Naive thymus-derived CD4-positive, alpha-beta T cell (primary cell): Measurements from ENCODE around the gene HLCS. TPM values are rescaled to one million over a fixed set of nuclear protein-coding genes. Genes with fewer than 3 reads are reported as not detected.

Experiments
- ATAC-seq: fragments of 150-1000 bp; cut with Tn5 transposase; 2 replicates; pipeline ENCODE4 v1.10.0; 2021; ENCODE audit warnings: mild to moderate bottlenecking, moderate library complexity
- CTCF ChIA-PET: fragments of 350-600 bp; sonication (Branson Sonifier 250); formaldehyde crosslinking; loops from one replicate; lab custom pipeline; 2021; ENCODE audit warnings: antibody characterized with exemption; lab: Charles Lee
- POLR2A ChIA-PET: fragments of 350-600 bp; sonication (Branson Sonifier 250); formaldehyde crosslinking; loops from one replicate; lab custom pipeline; 2021; ENCODE audit warnings: antibody characterized with exemption, inconsistent platforms; lab: Charles Lee
- DNase-seq, 9 donors: peaks; one replicate each; pipeline versions ENCODE4 v3.0.0 to v3.0.0-alpha.2; 2020 to 2022; ENCODE audit warnings: mixed read lengths in 1 of 9
- H3K27ac ChIP-seq: one replicate; pipeline ENCODE4 v1.7.0; 2013; ENCODE audit warnings: mild to moderate bottlenecking, low read depth, low read length, moderate library complexity
- H3K27me3 ChIP-seq, 2 donors: one replicate each; pipeline ENCODE4 v1.7.0; 2013; ENCODE audit warnings: low read length in 2 of 2, mild to moderate bottlenecking in 2 of 2, moderate library complexity in 2 of 2; ENCODE audit not compliant: control insufficient read depth in 2 of 2, insufficient read depth in 2 of 2
- H3K36me3 ChIP-seq, 3 experiments: 1 replicate in 2 of 3; 2 replicates in 1 of 3; pipeline ENCODE4 v1.7.0; 2013; ENCODE audit warnings: low read length in 3 of 3, mild to moderate bottlenecking in 3 of 3, moderate library complexity in 1 of 3; ENCODE audit not compliant: insufficient read depth in 3 of 3, control insufficient read depth in 2 of 3
- H3K4me1 ChIP-seq, 2 donors: one replicate each; pipeline ENCODE4 v1.7.0; 2013; ENCODE audit warnings: low read length in 2 of 2, mild to moderate bottlenecking in 2 of 2, moderate library complexity in 1 of 2; ENCODE audit not compliant: control insufficient read depth in 2 of 2, insufficient read depth in 2 of 2
- H3K4me3 ChIP-seq: 2 replicates; pipeline ENCODE4 v1.7.0; 2013; ENCODE audit warnings: mild to moderate bottlenecking, low read length
- H3K9me3 ChIP-seq, 3 experiments: 1 replicate in 2 of 3; 2 replicates in 1 of 3; pipeline ENCODE4 v1.7.0; 2013; ENCODE audit warnings: low read length in 3 of 3; ENCODE audit not compliant: control insufficient read depth in 2 of 3
- H3K27ac Mint-ChIP-seq, 9 donors: one replicate each; pipeline ENCODE4 v1.8.0; 2020 to 2022; ENCODE audit warnings: mixed read lengths in 9 of 9, mild to moderate bottlenecking in 8 of 9, moderate library complexity in 5 of 9, inconsistent platforms in 2 of 9
- H3K27me3 Mint-ChIP-seq, 5 donors: one replicate each; pipeline ENCODE4 v1.8.0; 2021 to 2022; ENCODE audit warnings: mixed read lengths in 5 of 5, mild to moderate bottlenecking in 1 of 5
- H3K36me3 Mint-ChIP-seq, 5 donors: one replicate each; pipeline ENCODE4 v1.8.0; 2020 to 2022; ENCODE audit warnings: mixed read lengths in 5 of 5, mild to moderate bottlenecking in 3 of 5, inconsistent platforms in 1 of 5
- H3K4me1 Mint-ChIP-seq, 7 donors: one replicate each; pipeline ENCODE4 v1.8.0; 2020 to 2022; ENCODE audit warnings: mixed read lengths in 7 of 7, mild to moderate bottlenecking in 3 of 7, inconsistent platforms in 1 of 7
- H3K4me3 Mint-ChIP-seq, 10 donors: one replicate each; pipeline ENCODE4 v1.8.0; 2020 to 2022; ENCODE audit warnings: mild to moderate bottlenecking in 10 of 10, mixed read lengths in 10 of 10, moderate library complexity in 6 of 10, inconsistent platforms in 2 of 10
- H3K9me3 Mint-ChIP-seq, 11 donors: one replicate each; pipeline ENCODE4 v1.8.0; 2020 to 2022; ENCODE audit warnings: mixed read lengths in 11 of 11, mild to moderate bottlenecking in 4 of 11, inconsistent platforms in 1 of 11, moderate library complexity in 1 of 11
- intact Hi-C, 2 donors: fragments of 100-400 bp; cut with micrococcal nuclease; formaldehyde crosslinking; loops; one replicate each; pipeline ENCODE4 v1.15.1; 2023
- polyA plus RNA-seq, 2 donors: library from polyadenylated mRNA; unstranded; fragments of 300-500 nt; fragmentation: Illumina TruSeq; gene quantifications; one replicate each; pipeline ENCODE4 v1.2.3, GENCODE V29; 2021
- total RNA-seq, 6 experiments: library from RNA in 5 of 6; stranded (reverse) in 5 of 6; gene quantifications; 1 replicate in 5 of 6; 2 replicates in 1 of 6; pipeline ENCODE4 v1.2.3 and lab custom pipeline; 2021 to 2026

HLCS gene
- total and polyA plus RNA-seq, 7 experiments from 2014 or later = 7.0 to 19.3 (median 9.0) TPM

- H3K9me3 Mint-ChIP-seq = peaks cover 0 to 8% (median 0%) of the 10 kb centered on the region in 11 donors
- H3K27ac Mint-ChIP-seq = no peak overlapping the region
- Histone ChIP-seq H3K27ac (no peak overlapping the region), H3K36me3 (no peaks in the 10 kb centered on the region), H3K9me3 (no peaks in the 10 kb centered on the region), H3K4me1 (no peaks in the 10 kb centered on the region), H3K4me3 (no peak overlapping the region), H3K27me3 (no peaks in the 10 kb centered on the region)
- no peak for ATAC-seq
- H3K36me3 Mint-ChIP-seq = peaks cover 0 to 3% (median 0%) of the 10 kb centered on the region in 5 donors
- no peaks in the 10 kb centered on the region for H3K4me1 Mint-ChIP-seq
- CTCF ChIA-PET = no interaction called here
- no peak for DNase-seq
- peaks cover 15 to 37% (median 23%) of the 10 kb centered on the region in 5 donors for H3K27me3 Mint-ChIP-seq
- intact Hi-C loops = no loop called here
- POLR2A ChIA-PET = no interaction called here
- no peak overlapping the region for H3K4me3 Mint-ChIP-seq
Measured at GRCh38 chr21:36738489-36739126, 227.9 kb downstream of the HLCS start.

GRCh38 chr21:36735724-36736320 is 230.6 kb downstream of the HLCS start:
- Mint-ChIP-seq H3K27ac (no peak overlapping the region), H3K27me3 (peaks cover 9 to 46% (median 23%) of the 10 kb centered on the region in 5 donors), H3K4me1 (no peaks in the 10 kb centered on the region), H3K9me3 (peaks cover 0 to 8% (median 0%) of the 10 kb centered on the region in 11 donors), H3K4me3 (no peak overlapping the region), H3K36me3 (peaks cover 0 to 3% (median 0%) of the 10 kb centered on the region in 5 donors)
- no peaks in the 10 kb centered on the region for H3K9me3 ChIP-seq
- intact Hi-C loops = no loop called here
- H3K36me3 ChIP-seq = no peaks in the 10 kb centered on the region
- ChIA-PET POLR2A (no interaction called here), CTCF (no interaction called here)
- H3K4me3 ChIP-seq = no peak overlapping the region
- ATAC-seq (no peak), DNase-seq (no peak)
- no peak overlapping the region for H3K27ac ChIP-seq
- no peaks in the 10 kb centered on the region for H3K4me1 ChIP-seq
- H3K27me3 ChIP-seq = no peaks in the 10 kb centered on the region

- Histone ChIP-seq H3K36me3 (no peaks in the 10 kb centered on the region), H3K27ac (no peak overlapping the region), H3K4me1 (no peaks in the 10 kb centered on the region), H3K9me3 (no peaks in the 10 kb centered on the region), H3K4me3 (no peak overlapping the region), H3K27me3 (no peaks in the 10 kb centered on the region)
- H3K4me1 Mint-ChIP-seq = no peaks in the 10 kb centered on the region
- H3K27me3 Mint-ChIP-seq = peaks cover 6 to 49% (median 29%) of the 10 kb centered on the region in 5 donors
- intact Hi-C loops = no loop called here
- H3K4me3 Mint-ChIP-seq = no peak overlapping the region
- CTCF ChIA-PET = no interaction called here
- ATAC-seq (no peak), DNase-seq (no peak)
- POLR2A ChIA-PET = no interaction called here
- no peak overlapping the region for H3K27ac Mint-ChIP-seq
- H3K36me3 Mint-ChIP-seq = peaks cover 0 to 3% (median 0%) of the 10 kb centered on the region in 5 donors
- H3K9me3 Mint-ChIP-seq = peaks cover 0 to 8% (median 0%) of the 10 kb centered on the region in 11 donors
Measured at GRCh38 chr21:36735201-36735515, 231.3 kb downstream of the HLCS start.

GRCh38 chr21:36734367-36735200 is 231.9 kb downstream of the HLCS start:
- Mint-ChIP-seq H3K27me3 (peaks cover 6 to 52% (median 31%) of the 10 kb centered on the region in 5 donors), H3K4me3 (no peak overlapping the region), H3K9me3 (peaks cover 0 to 8% (median 0%) of the 10 kb centered on the region in 11 donors), H3K4me1 (no peaks in the 10 kb centered on the region), H3K27ac (no peak overlapping the region), H3K36me3 (peaks cover 0 to 3% (median 0%) of the 10 kb centered on the region in 5 donors)
- H3K36me3 ChIP-seq = no peaks in the 10 kb centered on the region
- intact Hi-C loops = no loop called here
- no peak overlapping the region for H3K4me3 ChIP-seq
- no peaks in the 10 kb centered on the region for H3K27me3 ChIP-seq
- no peaks in the 10 kb centered on the region for H3K9me3 ChIP-seq
- H3K4me1 ChIP-seq = no peaks in the 10 kb centered on the region
- ATAC-seq = no peak
- POLR2A ChIA-PET = interaction anchor here (0.6 kb wide), 1 partner anchor 24 kb away, joined by 3 read pairs; no protein-coding TSS in a partner anchor
- no peak for DNase-seq
- CTCF ChIA-PET = no interaction called here
- no peak overlapping the region for H3K27ac ChIP-seq

- intact Hi-C loops = no loop called here
- Histone ChIP-seq H3K36me3 (no peaks in the 10 kb centered on the region), H3K4me1 (no peaks in the 10 kb centered on the region), H3K27ac (no peak overlapping the region), H3K9me3 (no peaks in the 10 kb centered on the region), H3K4me3 (no peak overlapping the region), H3K27me3 (no peaks in the 10 kb centered on the region)
- ChIA-PET POLR2A (interaction anchor here (0.6 kb wide), 1 partner anchor 25 kb away, joined by 3 read pairs; no protein-coding TSS in a partner anchor), CTCF (no interaction called here)
- Mint-ChIP-seq H3K9me3 (peaks cover 0 to 6% (median 0%) of the 10 kb centered on the region in 11 donors), H3K36me3 (peaks cover 0 to 3% (median 0%) of the 10 kb centered on the region in 5 donors), H3K4me1 (no peaks in the 10 kb centered on the region), H3K27ac (no peak overlapping the region), H3K27me3 (peaks cover 2 to 53% (median 27%) of the 10 kb centered on the region in 5 donors), H3K4me3 (no peak overlapping the region)
- ATAC-seq = no peak
- DNase-seq = no peak
Measured at GRCh38 chr21:36733857-36734256, 232.6 kb downstream of the HLCS start.

- no peak overlapping the region for H3K4me3 ChIP-seq
- intact Hi-C loops = no loop called here
- H3K36me3 Mint-ChIP-seq = peaks cover 0 to 3% (median 0%) of the 10 kb centered on the region in 5 donors
- DNase-seq (no peak), ATAC-seq (no peak)
- peaks cover 0 to 6% (median 0%) of the 10 kb centered on the region in 11 donors for H3K9me3 Mint-ChIP-seq
- no peaks in the 10 kb centered on the region for H3K36me3 ChIP-seq
- H3K9me3 ChIP-seq = no peaks in the 10 kb centered on the region
- H3K27ac ChIP-seq = no peak overlapping the region
- ChIA-PET CTCF (no interaction called here), POLR2A (no interaction called here)
- H3K4me1 ChIP-seq = no peaks in the 10 kb centered on the region
- H3K27me3 ChIP-seq = no peaks in the 10 kb centered on the region
- no peaks in the 10 kb centered on the region for H3K4me1 Mint-ChIP-seq
- no peak overlapping the region for H3K27ac Mint-ChIP-seq
- H3K27me3 Mint-ChIP-seq = peaks cover 0 to 53% (median 26%) of the 10 kb centered on the region in 5 donors
- no peak overlapping the region for H3K4me3 Mint-ChIP-seq
Measured at GRCh38 chr21:36732761-36733160, 233.7 kb downstream of the HLCS start.
